ENCODE results near the gene CPB2.

GRCh38 chr13:46094478-46094877 is 10.4 kb downstream of the CPB2 start:
- TF ChIP-seq CTCF (IDR thresholded peaks at IDR 0.05; ENCODE audit: low read depth, low read length, poor library complexity, severe bottlenecking) (no peak), EZH2phosphoT487 (IDR thresholded peaks at IDR 0.05; ENCODE audit: borderline replicate concordance, low read length) (no peak)

All from DOHH2 (cell line).